LNCaP clone FGC (cell line): ENCODE measurements around the gene BCKDK.

Experiments
- DNase-seq: peaks from one replicate; pipeline ENCODE4 v3.0.0-alpha.2; 2011; ENCODE audit warnings: low read depth
- H3K4me3 ChIP-seq: 2 replicates; pipeline ENCODE4 v1.5.1; 2011; ENCODE audit warnings: mild to moderate bottlenecking, low read depth, low read length, control low read depth
- CTCF ChIP-seq: IDR thresholded peaks from 2 replicates; pipeline ENCODE4 v1.5.1; 2012; ENCODE audit warnings: mild to moderate bottlenecking; ENCODE audit not compliant: control insufficient read depth, insufficient read depth; ENCODE audit errors: extremely low read depth

Gene BCKDK

GRCh38 chr16:31076319-31076718 is 31.9 kb upstream of the BCKDK start:
- TF ChIP-seq CTCF: no peak
- no peak overlapping the region for H3K4me3 ChIP-seq
- DNase-seq: no peak

GRCh38 chr16:31077024-31077423 is 31.2 kb upstream of the BCKDK start:
- no peak overlapping the region for H3K4me3 ChIP-seq
- no peak for DNase-seq
- no peak for TF ChIP-seq CTCF

GRCh38 chr16:31077592-31078396 is 30.4 kb upstream of the BCKDK start:
- no peak for DNase-seq
- TF ChIP-seq CTCF: no peak
- no peak overlapping the region for H3K4me3 ChIP-seq

- no peak for TF ChIP-seq CTCF
- DNase-seq: no peak
These were observed 29.4 kb upstream of the BCKDK start for GRCh38 chr16:31078597-31079341.

GRCh38 chr16:31079342-31079944 is 28.7 kb upstream of the BCKDK start:
- H3K4me3 ChIP-seq: no peak overlapping the region
- TF ChIP-seq CTCF: no peak
- DNase-seq: no peak

More at GRCh38 chr16:31078597-31079341, 29.4 kb upstream of the BCKDK start:
- no peak overlapping the region for H3K4me3 ChIP-seq

- DNase-seq: no peak
- H3K4me3 ChIP-seq: no peak overlapping the region
- no peak for TF ChIP-seq CTCF
These were observed 28.1 kb upstream of the BCKDK start for GRCh38 chr16:31080035-31080629.
